Measurements from ENCODE around the gene C9orf50. TPM values are rescaled to one million over a fixed set of nuclear protein-coding genes. Genes with fewer than 3 reads are reported as not detected.

The C9orf50 gene
- total RNA-seq, 1 experiment from 2014 or later = not detected

GRCh38 chr9:129562917-129563316 is 58.0 kb downstream of the C9orf50 start:
- no TSS peak for BruUV-seq (replicated peaks)
- no peak overlapping the region for H3K4me3 ChIP-seq (ENCODE audit: low read depth in 2 of 2, low read length in 2 of 2)
- POLR2A ChIA-PET = interaction anchor here (0.7 kb wide), 1 partner anchor 58 kb away, joined by 6 read pairs; no protein-coding TSS in a partner anchor
- TF ChIP-seq, protein P1, sequence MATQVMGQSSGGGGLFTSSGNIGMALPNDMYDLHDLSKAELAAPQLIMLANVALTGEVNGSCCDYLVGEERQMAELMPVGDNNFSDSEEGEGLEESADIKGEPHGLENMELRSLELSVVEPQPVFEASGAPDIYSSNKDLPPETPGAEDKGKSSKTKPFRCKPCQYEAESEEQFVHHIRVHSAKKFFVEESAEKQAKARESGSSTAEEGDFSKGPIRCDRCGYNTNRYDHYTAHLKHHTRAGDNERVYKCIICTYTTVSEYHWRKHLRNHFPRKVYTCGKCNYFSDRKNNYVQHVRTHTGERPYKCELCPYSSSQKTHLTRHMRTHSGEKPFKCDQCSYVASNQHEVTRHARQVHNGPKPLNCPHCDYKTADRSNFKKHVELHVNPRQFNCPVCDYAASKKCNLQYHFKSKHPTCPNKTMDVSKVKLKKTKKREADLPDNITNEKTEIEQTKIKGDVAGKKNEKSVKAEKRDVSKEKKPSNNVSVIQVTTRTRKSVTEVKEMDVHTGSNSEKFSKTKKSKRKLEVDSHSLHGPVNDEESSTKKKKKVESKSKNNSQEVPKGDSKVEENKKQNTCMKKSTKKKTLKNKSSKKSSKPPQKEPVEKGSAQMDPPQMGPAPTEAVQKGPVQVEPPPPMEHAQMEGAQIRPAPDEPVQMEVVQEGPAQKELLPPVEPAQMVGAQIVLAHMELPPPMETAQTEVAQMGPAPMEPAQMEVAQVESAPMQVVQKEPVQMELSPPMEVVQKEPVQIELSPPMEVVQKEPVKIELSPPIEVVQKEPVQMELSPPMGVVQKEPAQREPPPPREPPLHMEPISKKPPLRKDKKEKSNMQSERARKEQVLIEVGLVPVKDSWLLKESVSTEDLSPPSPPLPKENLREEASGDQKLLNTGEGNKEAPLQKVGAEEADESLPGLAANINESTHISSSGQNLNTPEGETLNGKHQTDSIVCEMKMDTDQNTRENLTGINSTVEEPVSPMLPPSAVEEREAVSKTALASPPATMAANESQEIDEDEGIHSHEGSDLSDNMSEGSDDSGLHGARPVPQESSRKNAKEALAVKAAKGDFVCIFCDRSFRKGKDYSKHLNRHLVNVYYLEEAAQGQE (IDR thresholded peaks at IDR 0.05; ENCODE audit: insufficient read depth in 1 of 2, low read depth in 2 of 2, low read length in 1 of 2) = no peak
- TF ChIP-seq TCF7L2 (IDR thresholded peaks at IDR 0.05; ENCODE audit: low read depth, low read length) = no peak
- TF ChIP-seq POLR2AphosphoS5 (IDR thresholded peaks at IDR 0.05; ENCODE audit: low read depth, low read length) = no peak
- TF ChIP-seq, protein P2, sequence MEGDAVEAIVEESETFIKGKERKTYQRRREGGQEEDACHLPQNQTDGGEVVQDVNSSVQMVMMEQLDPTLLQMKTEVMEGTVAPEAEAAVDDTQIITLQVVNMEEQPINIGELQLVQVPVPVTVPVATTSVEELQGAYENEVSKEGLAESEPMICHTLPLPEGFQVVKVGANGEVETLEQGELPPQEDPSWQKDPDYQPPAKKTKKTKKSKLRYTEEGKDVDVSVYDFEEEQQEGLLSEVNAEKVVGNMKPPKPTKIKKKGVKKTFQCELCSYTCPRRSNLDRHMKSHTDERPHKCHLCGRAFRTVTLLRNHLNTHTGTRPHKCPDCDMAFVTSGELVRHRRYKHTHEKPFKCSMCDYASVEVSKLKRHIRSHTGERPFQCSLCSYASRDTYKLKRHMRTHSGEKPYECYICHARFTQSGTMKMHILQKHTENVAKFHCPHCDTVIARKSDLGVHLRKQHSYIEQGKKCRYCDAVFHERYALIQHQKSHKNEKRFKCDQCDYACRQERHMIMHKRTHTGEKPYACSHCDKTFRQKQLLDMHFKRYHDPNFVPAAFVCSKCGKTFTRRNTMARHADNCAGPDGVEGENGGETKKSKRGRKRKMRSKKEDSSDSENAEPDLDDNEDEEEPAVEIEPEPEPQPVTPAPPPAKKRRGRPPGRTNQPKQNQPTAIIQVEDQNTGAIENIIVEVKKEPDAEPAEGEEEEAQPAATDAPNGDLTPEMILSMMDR (IDR thresholded peaks at IDR 0.05) = no peak
- no peak for TF ChIP-seq SIN3A (IDR thresholded peaks at IDR 0.05; ENCODE audit: borderline replicate concordance, insufficient read depth, low read depth, low read length)
- no peaks in the 10 kb centered on the region for H3K36me3 ChIP-seq (ENCODE audit: control insufficient read depth, insufficient read depth, low read length)
- peaks cover 3% of the 10 kb centered on the region; the same call in 1 of the 2 replicates for H3K4me1 ChIP-seq (ENCODE audit: control insufficient read depth, insufficient read depth, low read length)
- CTCF ChIA-PET = no interaction called here
- H3K27ac ChIP-seq (ENCODE audit: low read length) = no peak overlapping the region
- DNase-seq (ENCODE audit: low read depth, low spot score) = no peak
- ATAC-seq = no peak
- H3K27me3 ChIP-seq (ENCODE audit: control insufficient read depth, insufficient read depth, low read length) = no peaks in the 10 kb centered on the region
- intact Hi-C loops (cut with micrococcal nuclease; ENCODE audit: unreplicated experiment) (no loop called here), in situ Hi-C loops (cut with HindIII; ENCODE audit: low pct_unique_long_range_greater_than_20kb, low sequenced_read_pairs) (no loop called here)
- no peaks in the 10 kb centered on the region for H3K9me3 ChIP-seq (ENCODE audit: control insufficient read depth, insufficient read depth, low read depth, low read length)

DNA sequence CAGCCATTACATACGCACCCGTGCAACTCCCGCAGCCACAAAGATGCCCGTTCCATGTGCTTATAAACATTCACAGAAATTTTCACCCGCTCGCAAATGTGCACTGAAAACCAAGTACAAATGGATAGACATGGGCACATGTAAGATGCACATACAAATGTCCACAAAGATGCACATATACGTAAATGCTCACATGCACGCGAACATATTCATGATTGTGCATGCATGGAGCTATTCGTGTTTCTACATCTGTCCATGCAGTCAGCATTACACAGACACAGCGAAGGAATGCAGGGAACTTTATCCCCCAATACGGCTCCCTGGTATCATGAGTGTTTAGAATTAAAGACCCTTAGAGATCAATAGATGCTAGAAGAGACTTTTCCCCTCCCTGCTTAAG is 58.4 kb downstream of the C9orf50 start:
- Histone ChIP-seq H3K4me3 (ENCODE audit: low read depth in 2 of 2, low read length in 2 of 2) (no peak overlapping the region), H3K9me3 (ENCODE audit: control insufficient read depth, insufficient read depth, low read depth, low read length) (no peaks in the 10 kb centered on the region), H3K27ac (ENCODE audit: low read length) (no peak overlapping the region), H3K4me1 (ENCODE audit: control insufficient read depth, insufficient read depth, low read length) (peaks cover 3% of the 10 kb centered on the region), H3K27me3 (ENCODE audit: control insufficient read depth, insufficient read depth, low read length) (no peaks in the 10 kb centered on the region), H3K36me3 (ENCODE audit: control insufficient read depth, insufficient read depth, low read length) (no peaks in the 10 kb centered on the region)
- DNase-seq (ENCODE audit: low read depth, low spot score) = no peak
- TF ChIP-seq POLR2AphosphoS5 (IDR thresholded peaks at IDR 0.05; ENCODE audit: low read depth, low read length) (no peak), TCF7L2 (IDR thresholded peaks at IDR 0.05; ENCODE audit: low read depth, low read length) (no peak), SIN3A (IDR thresholded peaks at IDR 0.05; ENCODE audit: borderline replicate concordance, insufficient read depth, low read depth, low read length) (no peak)
- TF ChIP-seq, protein P1 (IDR thresholded peaks at IDR 0.05; ENCODE audit: insufficient read depth in 1 of 2, low read depth in 2 of 2, low read length in 1 of 2) = no peak
- TF ChIP-seq, protein P2 (IDR thresholded peaks at IDR 0.05) = no peak
- intact Hi-C loops (cut with micrococcal nuclease; ENCODE audit: unreplicated experiment) = no loop called here
- ATAC-seq = no peak
- in situ Hi-C loops (cut with HindIII; ENCODE audit: low pct_unique_long_range_greater_than_20kb, low sequenced_read_pairs) = no loop called here
- ChIA-PET POLR2A (interaction anchor here (0.7 kb wide), 1 partner anchor 57 kb away, joined by 6 read pairs; no protein-coding TSS in a partner anchor), CTCF (no interaction called here)
- no TSS peak for BruUV-seq (replicated peaks)

Measured in Panc1 (cell line).